Choroid plexus epithelial cell (primary cell): Measurements from ENCODE around the gene FAM216A.
A peak's percentile ranks its signal among the peaks of the same experiment; 100 is the strongest.
"Not testable (repeated sequence)": the region's sequence is repeated elsewhere in the genome, so short reads cannot be mapped to it uniquely, and the experiment has no call there.

Source experiments
- DNase-seq: peaks from one replicate; pipeline ENCODE4 v3.0.0-alpha.2; 2010; ENCODE audit warnings: low read depth
- H3K4me3 ChIP-seq: 2 replicates; pipeline ENCODE4 v1.5.1; 2011; ENCODE audit warnings: low read depth, mild to moderate bottlenecking, control low read depth, low read length, moderate library complexity
- CTCF ChIP-seq: conservative IDR thresholded peaks from 2 replicates; pipeline ENCODE4 v1.5.1; 2011; ENCODE audit warnings: low read depth, mild to moderate bottlenecking, control low read depth, inconsistent platforms, low read length, moderate library complexity

The FAM216A gene

GRCh38 chr12:110468214-110469048 lies at the start of gene FAM216A, which contains the start of gene GPN3:
FAM216A (plus strand) TSS chr12:110468845; CDS start chr12:110468876, 31 bp downstream.
GPN3 (minus strand) TSS chr12:110468257; CDS start chr12:110468203, 54 bp downstream.
- TF ChIP-seq CTCF: no peak
- peak; percentile 99 for DNase-seq
- H3K4me3 ChIP-seq: peak within 1 kb of the TSS; percentile 84

- not testable (repeated sequence) for DNase-seq, H3K4me3 ChIP-seq
These were observed 48.0 kb upstream of the FAM216A start for GRCh38 chr12:110420644-110421043.

- DNase-seq: no peak
- no peak overlapping the region for H3K4me3 ChIP-seq
- TF ChIP-seq CTCF: no peak
These were observed 47.4 kb upstream of the FAM216A start for GRCh38 chr12:110421159-110421661.

GRCh38 chr12:110421701-110422100 lies 46.9 kb upstream of the FAM216A start:
- no peak for TF ChIP-seq CTCF
- DNase-seq: no peak
- H3K4me3 ChIP-seq: no peak overlapping the region

GRCh38 chr12:110424237-110424636 lies 44.4 kb upstream of the FAM216A start:
- TF ChIP-seq CTCF: no peak

GRCh38 chr12:110426406-110426805 lies 42.2 kb upstream of the FAM216A start:
- TF ChIP-seq CTCF: no peak
- DNase-seq: no peak
- H3K4me3 ChIP-seq: no peak overlapping the region

More at GRCh38 chr12:110424237-110424636, 44.4 kb upstream of the FAM216A start:
- H3K4me3 ChIP-seq: no peak overlapping the region
- peak; percentile 26 for DNase-seq

- DNase-seq: not testable (repeated sequence)
These were observed 39.0 kb upstream of the FAM216A start for GRCh38 chr12:110429676-110430075.

More at GRCh38 chr12:110429676-110430075, 39.0 kb upstream of the FAM216A start:
- H3K4me3 ChIP-seq: not testable (repeated sequence)
